HEK293T (cell line): ENCODE measurements around the gene ESRRG.

Experiments
- SP1 ChIP-seq: fragments of 450-650 bp; IDR thresholded peaks from 2 replicates; pipeline ENCODE4 v1.6.1; 2017
- SUZ12 ChIP-seq: fragments of 450-650 bp; IDR thresholded peaks from 2 replicates; pipeline ENCODE4 v1.6.1; 2016; ENCODE audit warnings: mild to moderate bottlenecking

- TF ChIP-seq SUZ12 (no peak), SP1 (no peak)
Measured at GRCh38 chr1:216599851-216600250, 123.4 kb downstream of the ESRRG start.
